Measurements from ENCODE around the gene LRP11.

GRCh38 chr6:149851461-149852110, 12.6 kb downstream of the LRP11 start:
- TF ChIP-seq CTCF (IDR thresholded peaks at IDR 0.05; ENCODE audit: poor library complexity) (no peak), EZH2 (IDR thresholded peaks at IDR 0.05; ENCODE audit: borderline replicate concordance) (no peak)

Measured in hepatocyte (in vitro differentiated cells).